Prostate gland (tissue), 2 donors: ENCODE results near the gene GRK3. TPM values are rescaled to one million over a fixed set of nuclear protein-coding genes. Genes with fewer than 3 reads are reported as not detected.

ENCODE experiments used
- DNase-seq: peaks from one replicate; pipeline ENCODE4 v3.0.0-alpha.2; 2019; ENCODE audit warnings: low spot score
- H3K27ac ChIP-seq, 2 donors: fragments of 200-600 bp; sonication (generic); 2 replicates each; pipeline ENCODE4 v1.5.1; 2017 to 2019
- H3K27me3 ChIP-seq: fragments of 200-600 bp; sonication (generic); replicated peaks from 2 replicates; pipeline ENCODE4 v1.5.1; 2019; ENCODE audit not compliant: insufficient read depth
- H3K36me3 ChIP-seq, 2 donors: fragments of 200-600 bp; sonication (generic); 1 replicate in 1 of 2; 2 replicates in 1 of 2; pipeline versions ENCODE4 v1.5.1 to v1.8.1; 2017 to 2019
- H3K4me1 ChIP-seq: fragments of 200-600 bp; sonication (generic); replicated peaks from 2 replicates; pipeline ENCODE4 v1.5.1; 2019
- H3K4me3 ChIP-seq, 2 donors: fragments of 200-600 bp; sonication (generic); 2 replicates each; pipeline ENCODE4 v1.5.1; 2017 to 2019
- H3K9me3 ChIP-seq: fragments of 200-600 bp; sonication (generic); 2 replicates; pipeline ENCODE4 v1.5.1; 2017
- POLR2A ChIP-seq: fragments of 450-650 bp; IDR thresholded peaks from one replicate; pipeline ENCODE4 v1.6.1; 2016; ENCODE audit warnings: antibody characterized with exemption, mild to moderate bottlenecking
- POLR2AphosphoS5 ChIP-seq: sonication (generic); formaldehyde crosslinking; IDR thresholded peaks from one replicate; pipeline ENCODE4 v1.6.1; 2017; ENCODE audit warnings: antibody characterized with exemption
- WGBS: methylation state at CpG from one replicate; pipeline ENCODE4 v1.1.5; 2018; 5-methylcytosine and 5-hydroxymethylcytosine counted together
- intact Hi-C: fragments of 100-400 bp; cut with DNase I; formaldehyde crosslinking; loops from one replicate; pipeline ENCODE4 v1.14.2; 2022
- total RNA-seq, 2 donors: library from RNA; depleted of rRNA; stranded (reverse); fragments of >200 nt; gene quantifications; one replicate each; pipeline ENCODE4 v1.1.0, GENCODE V29; 2016
- TF ChIP-seq, protein P1 (sequence below), 4 experiments: fragments of 200-600 bp in 2 of 4; fragments of 450-650 bp in 2 of 4; sonication (generic) in 2 of 4; IDR thresholded peaks; 1 replicate in 3 of 4; 2 replicates in 1 of 4; pipeline ENCODE4 v1.5.1; 2016 to 2019; ENCODE audit warnings: antibody characterized with exemption in 4 of 4, mild to moderate bottlenecking in 2 of 4, moderate library complexity in 2 of 4

GRK3 gene
- total RNA-seq, 2 donors from 2014 or later: 10.2 to 16.9 TPM

DNA sequence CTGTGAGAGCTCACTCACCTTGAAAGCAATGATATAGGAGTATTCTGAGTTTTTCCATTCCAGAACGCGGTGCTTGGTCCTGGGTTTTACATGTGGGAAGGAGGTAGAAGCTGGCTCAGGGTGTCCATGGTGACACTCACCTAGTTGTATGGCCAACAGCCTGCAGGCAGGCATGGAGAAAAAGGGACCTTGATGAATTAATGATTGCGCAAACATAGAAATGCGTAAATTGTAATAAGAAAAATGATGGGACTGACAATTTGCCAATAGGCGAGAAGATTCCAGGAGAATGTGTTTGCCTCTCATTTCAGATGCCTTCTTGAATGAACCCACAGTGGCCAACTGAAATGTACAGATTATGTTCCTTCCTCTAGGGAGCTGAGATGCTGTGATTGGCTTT lies 124.2 kb downstream of the GRK3 start:
- Histone ChIP-seq H3K27me3 (no peaks in the 10 kb centered on the region), H3K9me3 (no peaks in the 10 kb centered on the region), H3K4me3 (no peak overlapping the region), H3K27ac (no peak overlapping the region), H3K36me3 (no peaks in the 10 kb centered on the region), H3K4me1 (no peaks in the 10 kb centered on the region)
- intact Hi-C loops: no loop called here
- TF ChIP-seq POLR2AphosphoS5 (no peak), POLR2A (no peak)
- TF ChIP-seq, protein P1, sequence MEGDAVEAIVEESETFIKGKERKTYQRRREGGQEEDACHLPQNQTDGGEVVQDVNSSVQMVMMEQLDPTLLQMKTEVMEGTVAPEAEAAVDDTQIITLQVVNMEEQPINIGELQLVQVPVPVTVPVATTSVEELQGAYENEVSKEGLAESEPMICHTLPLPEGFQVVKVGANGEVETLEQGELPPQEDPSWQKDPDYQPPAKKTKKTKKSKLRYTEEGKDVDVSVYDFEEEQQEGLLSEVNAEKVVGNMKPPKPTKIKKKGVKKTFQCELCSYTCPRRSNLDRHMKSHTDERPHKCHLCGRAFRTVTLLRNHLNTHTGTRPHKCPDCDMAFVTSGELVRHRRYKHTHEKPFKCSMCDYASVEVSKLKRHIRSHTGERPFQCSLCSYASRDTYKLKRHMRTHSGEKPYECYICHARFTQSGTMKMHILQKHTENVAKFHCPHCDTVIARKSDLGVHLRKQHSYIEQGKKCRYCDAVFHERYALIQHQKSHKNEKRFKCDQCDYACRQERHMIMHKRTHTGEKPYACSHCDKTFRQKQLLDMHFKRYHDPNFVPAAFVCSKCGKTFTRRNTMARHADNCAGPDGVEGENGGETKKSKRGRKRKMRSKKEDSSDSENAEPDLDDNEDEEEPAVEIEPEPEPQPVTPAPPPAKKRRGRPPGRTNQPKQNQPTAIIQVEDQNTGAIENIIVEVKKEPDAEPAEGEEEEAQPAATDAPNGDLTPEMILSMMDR (IDR thresholded peaks at IDR 0.05): no peak
- 92% methylated on average over 5 of the region's 5 CpGs for WGBS
- no peak for DNase-seq

GRCh38 chr22:25689631-25690030 lies 125.2 kb downstream of the GRK3 start:
- TF ChIP-seq, protein P1 (IDR thresholded peaks at IDR 0.05): no peak
- no peak for TF ChIP-seq POLR2AphosphoS5
- no peak for TF ChIP-seq POLR2A
- no peaks in the 10 kb centered on the region for H3K9me3 ChIP-seq
- intact Hi-C loops: loop anchor here (10.0 kb wide), 1 partner anchor 145 kb away; no protein-coding TSS in a partner anchor

DNA sequence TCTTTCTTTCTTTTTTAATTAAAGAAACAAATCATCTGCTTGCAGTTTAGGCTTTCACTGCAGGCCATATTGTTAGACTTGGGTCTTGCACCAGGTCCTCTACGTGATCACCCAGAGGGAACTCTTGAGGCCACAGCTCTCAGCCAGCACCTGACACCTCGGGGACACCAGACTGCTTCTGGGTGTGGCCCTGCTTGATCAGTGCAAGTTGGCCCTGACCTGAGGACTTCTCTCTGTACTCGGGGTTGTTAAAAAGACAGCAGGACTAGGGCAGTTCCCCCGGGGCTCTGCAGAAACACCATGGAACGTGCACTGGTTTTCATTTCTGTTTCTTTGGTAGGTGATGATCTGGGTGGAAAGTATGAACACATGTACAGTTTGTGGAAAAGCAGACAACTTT lies 126.3 kb downstream of the GRK3 start:
- intact Hi-C loops: loop anchor here (10.0 kb wide), 1 partner anchor 146 kb away; no protein-coding TSS in a partner anchor
- Histone ChIP-seq H3K27ac (no peak overlapping the region), H3K36me3 (no peaks in the 10 kb centered on the region), H3K27me3 (no peaks in the 10 kb centered on the region), H3K4me3 (no peak overlapping the region), H3K9me3 (no peaks in the 10 kb centered on the region), H3K4me1 (no peaks in the 10 kb centered on the region)
- DNase-seq: no peak
- WGBS: 63% methylated on average over 5 of the region's 5 CpGs
- TF ChIP-seq, protein P1 (IDR thresholded peaks at IDR 0.05): no peak
- TF ChIP-seq POLR2A (no peak), POLR2AphosphoS5 (no peak)

More at GRCh38 chr22:25689631-25690030, 125.2 kb downstream of the GRK3 start:
- H3K4me3 ChIP-seq: no peak overlapping the region
- no peaks in the 10 kb centered on the region for H3K36me3 ChIP-seq
- 99% methylated on average over 2 of the region's 2 CpGs for WGBS
- no peak for DNase-seq
- no peaks in the 10 kb centered on the region for H3K4me1 ChIP-seq
- no peaks in the 10 kb centered on the region for H3K27me3 ChIP-seq
- no peak overlapping the region for H3K27ac ChIP-seq

DNA sequence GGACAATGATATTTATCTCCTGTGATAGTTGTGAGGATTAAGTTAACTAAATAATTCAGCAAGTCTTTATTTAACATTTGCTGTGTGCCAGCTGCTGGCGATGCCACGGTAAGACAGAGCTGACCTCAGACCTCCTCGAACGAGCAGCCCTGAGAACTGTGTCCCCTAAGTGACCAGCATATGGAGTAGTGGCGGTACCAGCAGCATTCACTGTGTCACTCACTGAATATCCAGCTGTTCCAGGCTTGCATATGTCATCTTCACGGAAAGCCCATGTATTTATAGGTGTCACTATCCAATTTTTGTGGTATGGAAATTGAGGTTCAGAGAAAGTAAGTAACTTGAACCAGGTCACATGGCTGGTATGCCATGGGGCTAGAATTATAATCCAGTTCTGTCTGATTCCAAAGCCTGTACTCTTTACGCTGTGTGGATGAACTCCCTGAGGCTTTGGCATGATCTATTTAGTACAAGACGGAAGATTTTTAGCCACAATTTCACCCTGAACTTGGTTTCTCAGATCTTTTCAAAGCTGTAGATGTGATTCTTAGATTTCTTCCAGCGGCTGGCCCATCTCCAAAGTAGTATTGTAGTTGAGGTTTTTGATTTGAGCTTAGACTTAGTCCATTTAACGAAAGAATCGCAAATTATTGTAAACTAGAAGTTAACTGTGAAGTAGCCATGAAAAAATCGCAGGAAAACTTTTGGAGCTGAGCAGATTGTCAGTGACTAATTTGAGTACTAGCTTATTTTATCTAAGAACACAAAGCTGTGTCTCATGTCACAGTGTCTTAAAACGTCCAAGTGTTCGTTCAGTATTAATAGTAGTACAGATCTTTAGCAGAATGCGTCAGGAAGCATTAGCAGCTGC lies 128.2 kb downstream of the GRK3 start:
- Histone ChIP-seq H3K36me3 (no peaks in the 10 kb centered on the region), H3K4me1 (no peaks in the 10 kb centered on the region), H3K27me3 (no peaks in the 10 kb centered on the region), H3K9me3 (no peaks in the 10 kb centered on the region), H3K27ac (no peak overlapping the region), H3K4me3 (no peak overlapping the region)
- no peak for DNase-seq
- 80% methylated on average over 15 of the region's 15 CpGs for WGBS
- TF ChIP-seq, protein P1 (IDR thresholded peaks at IDR 0.05): no peak
- TF ChIP-seq POLR2AphosphoS5 (no peak), POLR2A (no peak)
- intact Hi-C loops: loop anchor here (10.0 kb wide), 1 partner anchor 148 kb away; no protein-coding TSS in a partner anchor

DNA sequence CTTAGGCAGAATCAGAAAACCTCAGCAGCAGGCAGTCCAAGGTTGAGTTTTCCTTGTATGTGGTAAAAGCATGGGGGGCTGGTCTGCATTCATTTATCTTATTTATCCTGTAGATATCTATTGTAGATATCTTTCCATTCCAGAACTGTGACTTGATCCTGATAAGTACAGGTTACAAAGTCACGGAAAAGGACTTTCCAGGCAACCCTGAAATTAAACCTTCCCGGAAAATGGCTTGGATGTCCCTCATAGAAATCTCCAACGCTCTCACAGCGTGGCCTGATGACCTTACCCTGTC lies 128.7 kb downstream of the GRK3 start:
- no peak overlapping the region for H3K4me3 ChIP-seq
- WGBS: 88% methylated on average over 4 of the region's 4 CpGs
- intact Hi-C loops: loop anchor here (10.0 kb wide), 1 partner anchor 148 kb away; no protein-coding TSS in a partner anchor

More for the DNA sequence above, 128.7 kb downstream of the GRK3 start:
- no peaks in the 10 kb centered on the region for H3K36me3 ChIP-seq
- H3K27ac ChIP-seq: no peak overlapping the region
- H3K9me3 ChIP-seq: no peaks in the 10 kb centered on the region
- no peaks in the 10 kb centered on the region for H3K27me3 ChIP-seq
- H3K4me1 ChIP-seq: no peaks in the 10 kb centered on the region
- TF ChIP-seq, protein P1 (IDR thresholded peaks at IDR 0.05): no peak
- no peak for TF ChIP-seq POLR2AphosphoS5
- no peak for TF ChIP-seq POLR2A
- DNase-seq: no peak
